Right renal cortex interstitium (tissue), 3 donors: ENCODE data around the gene LHX8. TPM values are rescaled to one million over a fixed set of nuclear protein-coding genes. Genes with fewer than 3 reads are reported as not detected.

Source experiments
- DNase-seq, 3 donors: peaks; one replicate each; pipeline ENCODE4 v3.0.0-alpha.2; 2013; ENCODE audit warnings: low read depth in 3 of 3, low spot score in 2 of 3
- polyA plus RNA-seq, 3 donors: library from polyadenylated mRNA; unstranded; fragments of 120-200 nt; gene quantifications; one replicate each; pipeline ENCODE4 v1.2.1, GENCODE V29; 2013; ENCODE audit not compliant: insufficient read length in 3 of 3

The LHX8 gene
- polyA plus RNA-seq, 3 donors = not detected

DNA sequence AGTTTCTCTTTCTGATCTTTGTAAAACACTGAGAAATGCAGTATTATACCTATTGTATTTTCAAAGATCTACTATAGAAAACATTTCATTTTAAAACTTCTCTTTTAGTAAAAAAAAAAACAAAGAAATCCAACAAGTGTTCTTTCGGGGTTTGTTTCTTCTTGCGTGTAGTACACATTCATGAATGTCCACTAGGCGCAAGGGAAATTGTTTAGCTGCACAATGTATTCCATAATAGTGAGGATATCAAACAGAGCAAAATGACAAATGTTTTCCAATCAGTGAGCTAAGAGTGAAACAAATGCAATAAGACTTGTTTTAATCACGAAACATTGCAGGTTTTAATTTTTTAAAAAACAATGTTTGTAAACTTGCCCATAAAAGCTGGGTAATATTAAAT, 68.6 kb downstream of the LHX8 start:
- DNase-seq = no peak

DNA sequence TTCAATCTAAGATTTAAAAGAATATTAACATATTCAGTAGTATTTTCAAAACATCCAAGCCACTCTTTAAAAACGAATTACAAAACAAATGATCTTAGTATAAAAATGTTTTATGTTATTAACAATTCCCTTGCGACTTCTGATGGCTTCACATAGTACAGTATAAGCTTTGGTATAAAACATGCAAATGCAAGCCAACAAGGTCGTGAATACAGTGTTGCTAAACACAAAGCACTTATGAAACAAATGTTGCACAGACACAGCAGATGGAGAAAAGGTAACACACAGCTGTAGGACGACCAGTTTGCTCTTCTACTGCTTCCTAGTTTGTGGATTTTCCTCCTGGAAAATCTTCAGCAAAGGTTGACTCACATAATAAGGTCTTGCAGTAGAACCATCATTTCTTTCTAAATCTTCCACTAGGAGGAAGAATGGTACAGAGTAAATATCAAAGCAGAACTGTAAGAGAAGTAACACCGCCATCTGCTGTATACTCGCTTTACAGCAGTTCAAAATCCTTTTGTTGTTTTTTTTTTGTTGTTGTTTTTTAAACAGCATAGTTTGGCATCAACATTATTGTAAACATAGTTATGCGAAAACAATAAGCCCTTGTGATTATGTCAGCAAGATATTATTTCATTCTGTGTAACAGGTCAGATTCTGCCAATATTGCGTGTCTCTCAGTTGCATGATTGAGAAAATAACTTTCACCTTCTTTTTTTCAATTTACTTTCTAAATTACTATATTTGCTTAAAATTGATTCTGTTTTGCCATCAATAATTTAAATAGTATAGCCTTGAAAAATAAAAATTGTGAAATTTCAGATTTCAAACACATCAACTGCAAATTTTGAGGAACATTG, 69.5 kb downstream of the LHX8 start:
- DNase-seq = peak; percentile 5 to 15 (median 15)

DNA sequence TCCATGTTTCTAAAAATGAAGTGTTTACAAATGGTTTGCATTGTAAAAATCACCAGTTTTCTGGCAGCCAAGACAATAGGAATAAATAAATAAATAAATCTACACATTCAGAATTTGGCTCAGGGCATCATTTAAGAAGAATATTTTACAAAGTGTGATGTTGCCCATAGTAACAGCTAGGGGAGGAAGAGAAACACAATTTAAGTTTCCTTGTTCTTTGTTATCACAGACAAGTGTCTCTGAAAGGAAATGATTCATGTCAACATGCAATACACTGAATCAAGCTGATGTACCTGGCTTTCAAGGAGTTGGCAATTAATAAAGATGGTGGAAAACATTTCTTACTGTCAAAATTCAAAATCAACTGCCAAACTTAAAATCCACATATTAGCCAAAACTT, 74.7 kb downstream of the LHX8 start:
- DNase-seq = no peak
